ENCODE data around the gene ACO1.

The ACO1 gene

DNA sequence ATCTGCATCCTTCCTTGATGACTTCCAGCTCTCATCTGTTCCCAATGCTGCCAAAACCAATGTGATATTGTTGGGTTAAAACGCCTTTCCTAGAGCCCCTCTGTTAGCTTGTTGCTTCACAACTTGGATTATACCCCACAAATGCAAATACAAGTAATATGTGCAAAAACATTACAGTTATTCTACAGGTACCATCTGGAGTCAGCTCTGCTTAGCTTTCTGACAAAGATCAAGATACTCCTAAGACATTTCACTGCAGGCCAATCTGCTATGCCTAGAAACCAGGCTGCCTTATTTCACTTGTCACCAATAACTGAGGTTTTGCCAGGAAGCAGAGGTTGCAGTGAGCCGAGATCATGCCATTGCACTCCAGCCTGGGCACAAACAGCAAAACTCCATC lies 36.9 kb upstream of the ACO1 start:
- no peak overlapping the region for H3K27ac ChIP-seq (ENCODE audit: low read depth, low read length)
- no peak overlapping the region for H2AFZ ChIP-seq (ENCODE audit: low read depth, low read length, severe bottlenecking)
- H3F3A ChIP-seq (ENCODE audit: insufficient read depth) = no peaks in the 10 kb centered on the region
- 0 out of 2 replicates have a peak, but pooled peaks cover 2% of the 10 kb centered on the region for H3K27me3 ChIP-seq (ENCODE audit: low read length)
- H3K79me2 ChIP-seq (ENCODE audit: insufficient read depth, low read length) = no peaks in the 10 kb centered on the region
- H4K20me1 ChIP-seq (ENCODE audit: low read depth, low read length) = no peaks in the 10 kb centered on the region
- H3K9ac ChIP-seq (ENCODE audit: low read length) = no peak overlapping the region
- no peaks in the 10 kb centered on the region for H3K9me3 ChIP-seq (ENCODE audit: insufficient read depth, low read length)
- H3K4me2 ChIP-seq (ENCODE audit: low read depth, low read length, poor library complexity, severe bottlenecking) = no peak overlapping the region
- H3K4me3 ChIP-seq (ENCODE audit: insufficient read depth, low read length, poor library complexity, severe bottlenecking) = no peak overlapping the region
- no peaks in the 10 kb centered on the region for H3K9me2 ChIP-seq (replicated peaks; ENCODE audit: insufficient read depth, low read length)
- H3K36me3 ChIP-seq (ENCODE audit: low read length) = no peaks in the 10 kb centered on the region
- TF ChIP-seq, protein P1, sequence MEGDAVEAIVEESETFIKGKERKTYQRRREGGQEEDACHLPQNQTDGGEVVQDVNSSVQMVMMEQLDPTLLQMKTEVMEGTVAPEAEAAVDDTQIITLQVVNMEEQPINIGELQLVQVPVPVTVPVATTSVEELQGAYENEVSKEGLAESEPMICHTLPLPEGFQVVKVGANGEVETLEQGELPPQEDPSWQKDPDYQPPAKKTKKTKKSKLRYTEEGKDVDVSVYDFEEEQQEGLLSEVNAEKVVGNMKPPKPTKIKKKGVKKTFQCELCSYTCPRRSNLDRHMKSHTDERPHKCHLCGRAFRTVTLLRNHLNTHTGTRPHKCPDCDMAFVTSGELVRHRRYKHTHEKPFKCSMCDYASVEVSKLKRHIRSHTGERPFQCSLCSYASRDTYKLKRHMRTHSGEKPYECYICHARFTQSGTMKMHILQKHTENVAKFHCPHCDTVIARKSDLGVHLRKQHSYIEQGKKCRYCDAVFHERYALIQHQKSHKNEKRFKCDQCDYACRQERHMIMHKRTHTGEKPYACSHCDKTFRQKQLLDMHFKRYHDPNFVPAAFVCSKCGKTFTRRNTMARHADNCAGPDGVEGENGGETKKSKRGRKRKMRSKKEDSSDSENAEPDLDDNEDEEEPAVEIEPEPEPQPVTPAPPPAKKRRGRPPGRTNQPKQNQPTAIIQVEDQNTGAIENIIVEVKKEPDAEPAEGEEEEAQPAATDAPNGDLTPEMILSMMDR (IDR thresholded peaks at IDR 0.05; ENCODE audit: insufficient read depth, low read length, poor library complexity, severe bottlenecking) = no peak
- no peak for TF ChIP-seq EZH2phosphoT487 (conservative IDR thresholded peaks at IDR 0.05; ENCODE audit: low read length)

DNA sequence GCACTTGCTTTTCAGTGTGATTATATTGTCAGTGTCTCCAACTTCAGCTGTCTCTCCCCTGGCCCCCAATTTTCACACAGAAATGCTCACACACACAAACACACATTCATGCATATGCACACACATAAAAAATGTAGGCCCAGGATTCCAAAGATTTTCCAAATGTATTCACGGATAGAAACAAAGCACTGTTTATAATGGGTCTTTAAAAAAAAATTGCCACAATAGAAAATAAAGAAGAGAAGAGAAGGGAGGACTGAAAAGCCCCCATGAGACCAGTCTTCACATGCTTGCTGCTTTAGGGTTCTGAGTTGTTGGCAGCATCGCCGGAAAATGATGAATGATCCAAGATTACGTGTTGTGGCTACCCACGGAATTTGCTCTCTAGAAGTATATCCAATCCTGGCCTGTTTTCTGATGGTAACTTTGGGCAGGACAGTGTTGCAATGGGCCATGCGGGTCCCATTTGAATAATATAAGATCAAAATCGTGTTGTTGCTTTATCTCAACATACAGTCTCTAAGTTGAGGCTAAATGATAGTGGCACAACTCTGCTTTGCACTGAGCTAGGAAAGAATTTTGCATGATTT lies 36.2 kb upstream of the ACO1 start:
- Histone ChIP-seq H3K4me2 (ENCODE audit: low read depth, low read length, poor library complexity, severe bottlenecking) (no peak overlapping the region), H3K9me3 (ENCODE audit: insufficient read depth, low read length) (no peaks in the 10 kb centered on the region), H3K4me3 (ENCODE audit: insufficient read depth, low read length, poor library complexity, severe bottlenecking) (no peak overlapping the region), H4K20me1 (ENCODE audit: low read depth, low read length) (no peaks in the 10 kb centered on the region), H3K36me3 (ENCODE audit: low read length) (no peaks in the 10 kb centered on the region), H3K27ac (ENCODE audit: low read depth, low read length) (no peak overlapping the region), H3K9ac (ENCODE audit: low read length) (no peak overlapping the region), H3K79me2 (ENCODE audit: insufficient read depth, low read length) (no peaks in the 10 kb centered on the region), H2AFZ (ENCODE audit: low read depth, low read length, severe bottlenecking) (no peak overlapping the region), H3K9me2 (replicated peaks; ENCODE audit: insufficient read depth, low read length) (no peaks in the 10 kb centered on the region), H3F3A (ENCODE audit: insufficient read depth) (no peaks in the 10 kb centered on the region), H3K27me3 (ENCODE audit: low read length) (0 out of 2 replicates have a peak, but pooled peaks cover 2% of the 10 kb centered on the region)
- TF ChIP-seq, protein P1 (IDR thresholded peaks at IDR 0.05; ENCODE audit: insufficient read depth, low read length, poor library complexity, severe bottlenecking) = no peak
- no peak for TF ChIP-seq EZH2phosphoT487 (conservative IDR thresholded peaks at IDR 0.05; ENCODE audit: low read length)

DNA sequence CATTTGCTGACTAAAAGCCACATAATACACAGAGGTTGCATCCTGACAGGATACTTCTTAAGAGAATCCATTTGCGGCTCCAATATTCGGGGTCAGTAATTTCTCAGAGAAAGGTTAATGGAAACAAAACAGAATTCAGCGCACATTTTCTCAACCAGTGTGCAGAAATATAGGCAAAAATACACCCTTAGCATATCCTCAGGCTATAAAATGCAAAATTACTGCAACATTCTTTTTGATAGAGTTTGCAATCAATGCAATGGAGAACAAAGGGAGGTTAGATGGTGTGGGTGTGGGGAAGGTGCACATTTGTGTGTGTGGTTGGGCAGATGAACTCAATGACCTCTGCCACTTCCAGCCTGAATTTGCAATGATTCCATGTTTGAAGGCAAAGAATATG lies 35.4 kb upstream of the ACO1 start:
- H3K9ac ChIP-seq (ENCODE audit: low read length) = no peak overlapping the region
- no peak for TF ChIP-seq EZH2phosphoT487 (conservative IDR thresholded peaks at IDR 0.05; ENCODE audit: low read length)
- TF ChIP-seq, protein P1 (IDR thresholded peaks at IDR 0.05; ENCODE audit: insufficient read depth, low read length, poor library complexity, severe bottlenecking) = no peak
- no peaks in the 10 kb centered on the region for H3K9me3 ChIP-seq (ENCODE audit: insufficient read depth, low read length)
- no peaks in the 10 kb centered on the region for H3K36me3 ChIP-seq (ENCODE audit: low read length)
- no peak overlapping the region for H2AFZ ChIP-seq (ENCODE audit: low read depth, low read length, severe bottlenecking)
- no peaks in the 10 kb centered on the region for H3F3A ChIP-seq (ENCODE audit: insufficient read depth)
- H3K27ac ChIP-seq (ENCODE audit: low read depth, low read length) = no peak overlapping the region
- no peaks in the 10 kb centered on the region for H3K9me2 ChIP-seq (replicated peaks; ENCODE audit: insufficient read depth, low read length)
- H3K27me3 ChIP-seq (ENCODE audit: low read length) = 0 out of 2 replicates have a peak, but pooled peaks cover 2% of the 10 kb centered on the region
- no peaks in the 10 kb centered on the region for H4K20me1 ChIP-seq (ENCODE audit: low read depth, low read length)
- H3K4me3 ChIP-seq (ENCODE audit: insufficient read depth, low read length, poor library complexity, severe bottlenecking) = no peak overlapping the region
- no peaks in the 10 kb centered on the region for H3K79me2 ChIP-seq (ENCODE audit: insufficient read depth, low read length)
- H3K4me2 ChIP-seq (ENCODE audit: low read depth, low read length, poor library complexity, severe bottlenecking) = no peak overlapping the region
